Loucy (cell line): Measurements from ENCODE around the gene ZNF124.

Source experiments
- H2AFZ ChIP-seq: fragments of 200-600 bp; sonication (generic); 2 replicates; pipeline ENCODE4 v1.6.0; 2016; ENCODE audit warnings: antibody characterized with exemption, mild to moderate bottlenecking, low read length, moderate library complexity
- H3F3A ChIP-seq: fragments of 200-600 bp; 2 replicates; pipeline ENCODE4 v1.6.0; 2016; ENCODE audit warnings: antibody characterized with exemption, low read depth, mild to moderate bottlenecking
- H3K27me3 ChIP-seq: fragments of 200-600 bp; sonication (generic); 2 replicates; pipeline ENCODE4 v1.6.1; 2014; ENCODE audit warnings: low read length, mild to moderate bottlenecking; ENCODE audit not compliant: insufficient read depth, poor library complexity, severe bottlenecking
- H3K36me3 ChIP-seq: fragments of 200-600 bp; sonication (generic); 2 replicates; pipeline ENCODE4 v1.6.1; 2016; ENCODE audit warnings: low read length; ENCODE audit not compliant: insufficient read depth
- H3K4me1 ChIP-seq: fragments of 200-600 bp; sonication (generic); 2 replicates; pipeline ENCODE4 v1.5.1; 2014; ENCODE audit warnings: low read length, mild to moderate bottlenecking; ENCODE audit not compliant: insufficient read depth, poor library complexity, severe bottlenecking
- H3K4me2 ChIP-seq: fragments of 200-600 bp; sonication (generic); 2 replicates; pipeline ENCODE4 v1.6.0; 2014; ENCODE audit warnings: antibody characterized with exemption, low read length, low read depth, mild to moderate bottlenecking; ENCODE audit not compliant: poor library complexity, severe bottlenecking
- H3K4me3 ChIP-seq: fragments of 200-600 bp; sonication (generic); 2 replicates; pipeline ENCODE4 v1.5.1; 2014; ENCODE audit warnings: low read length, mild to moderate bottlenecking, mixed read lengths; ENCODE audit not compliant: poor library complexity, severe bottlenecking
- H3K79me2 ChIP-seq: fragments of 200-600 bp; sonication (generic); 2 replicates; pipeline ENCODE4 v1.6.1; 2014; ENCODE audit warnings: low read length; ENCODE audit not compliant: insufficient read depth
- H3K9ac ChIP-seq: fragments of 200-600 bp; sonication (generic); 2 replicates; pipeline ENCODE4 v1.6.0; 2014; ENCODE audit warnings: mild to moderate bottlenecking, low read depth, low read length, moderate library complexity; ENCODE audit not compliant: poor library complexity, severe bottlenecking
- H3K9me2 ChIP-seq: fragments of 200-600 bp; sonication (generic); replicated peaks from 2 replicates; pipeline ENCODE4 v1.6.1; 2016; ENCODE audit warnings: low read depth, low read length, mixed read lengths
- H3K9me3 ChIP-seq: fragments of 200-600 bp; sonication (generic); 2 replicates; pipeline ENCODE4 v1.6.1; 2014; ENCODE audit warnings: mild to moderate bottlenecking, antibody characterized with exemption, low read length, low read depth; ENCODE audit not compliant: insufficient read depth
- H4K20me1 ChIP-seq: fragments of 200-600 bp; sonication (generic); 2 replicates; pipeline ENCODE4 v1.6.0; 2014; ENCODE audit warnings: antibody characterized with exemption, low read length, mild to moderate bottlenecking; ENCODE audit not compliant: insufficient read depth, poor library complexity, severe bottlenecking
- CTCF ChIP-seq: fragments of 200-600 bp; sonication (generic); conservative IDR thresholded peaks from 2 replicates; pipeline ENCODE4 v1.5.1; 2014; ENCODE audit warnings: mild to moderate bottlenecking, antibody characterized with exemption, low read length
- EZH2phosphoT487 ChIP-seq: fragments of 200-600 bp; IDR thresholded peaks from 2 replicates; pipeline ENCODE4 v1.6.1; 2018; ENCODE audit warnings: antibody characterized with exemption, mild to moderate bottlenecking, moderate library complexity, borderline replicate concordance

The ZNF124 gene

DNA sequence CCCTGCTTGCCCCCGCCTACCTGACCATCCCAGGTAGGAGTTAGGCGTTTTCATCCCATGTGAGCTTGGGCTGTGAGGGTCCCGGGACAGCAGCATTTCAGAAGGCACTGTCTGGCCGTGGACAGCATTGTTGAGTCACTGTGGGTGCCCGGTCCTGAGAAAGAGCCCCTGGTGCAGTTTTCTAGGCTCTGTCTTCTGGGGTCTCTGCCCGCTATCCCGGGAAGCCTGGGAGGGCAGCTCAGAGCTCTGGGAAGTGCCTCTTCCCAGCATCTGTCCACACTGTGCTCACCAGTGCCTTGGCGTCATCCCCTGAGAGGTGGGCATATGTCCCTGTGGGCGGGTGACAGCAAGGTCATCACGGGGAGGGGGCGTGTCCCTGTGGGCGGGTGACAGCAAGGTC lies 56.3 kb downstream of the ZNF124 start:
- Histone ChIP-seq H3K9ac (no peak overlapping the region), H3K4me3 (no peak overlapping the region), H3K79me2 (no peaks in the 10 kb centered on the region), H3K4me2 (no peak overlapping the region), H3K4me1 (no peaks in the 10 kb centered on the region), H2AFZ (no peak overlapping the region), H3K9me3 (no peaks in the 10 kb centered on the region), H4K20me1 (no peaks in the 10 kb centered on the region), H3F3A (no peaks in the 10 kb centered on the region), H3K27me3 (no peaks in the 10 kb centered on the region), H3K36me3 (no peaks in the 10 kb centered on the region), H3K9me2 (no peaks in the 10 kb centered on the region)
- TF ChIP-seq CTCF (no peak), EZH2phosphoT487 (no peak)

GRCh38 chr1:247115141-247115510 lies 56.7 kb downstream of the ZNF124 start:
- no peaks in the 10 kb centered on the region for H3K36me3 ChIP-seq
- TF ChIP-seq EZH2phosphoT487 (no peak), CTCF (no peak)
- H3K4me3 ChIP-seq, result no peak overlapping the region
- H2AFZ ChIP-seq, result no peak overlapping the region
- no peaks in the 10 kb centered on the region for H3K79me2 ChIP-seq
- no peak overlapping the region for H3K4me2 ChIP-seq
- no peaks in the 10 kb centered on the region for H3K27me3 ChIP-seq
- H3F3A ChIP-seq, result no peaks in the 10 kb centered on the region
- no peaks in the 10 kb centered on the region for H3K9me2 ChIP-seq
- H3K9ac ChIP-seq, result no peak overlapping the region
- H4K20me1 ChIP-seq, result no peaks in the 10 kb centered on the region
- H3K9me3 ChIP-seq, result no peaks in the 10 kb centered on the region
- no peaks in the 10 kb centered on the region for H3K4me1 ChIP-seq

DNA sequence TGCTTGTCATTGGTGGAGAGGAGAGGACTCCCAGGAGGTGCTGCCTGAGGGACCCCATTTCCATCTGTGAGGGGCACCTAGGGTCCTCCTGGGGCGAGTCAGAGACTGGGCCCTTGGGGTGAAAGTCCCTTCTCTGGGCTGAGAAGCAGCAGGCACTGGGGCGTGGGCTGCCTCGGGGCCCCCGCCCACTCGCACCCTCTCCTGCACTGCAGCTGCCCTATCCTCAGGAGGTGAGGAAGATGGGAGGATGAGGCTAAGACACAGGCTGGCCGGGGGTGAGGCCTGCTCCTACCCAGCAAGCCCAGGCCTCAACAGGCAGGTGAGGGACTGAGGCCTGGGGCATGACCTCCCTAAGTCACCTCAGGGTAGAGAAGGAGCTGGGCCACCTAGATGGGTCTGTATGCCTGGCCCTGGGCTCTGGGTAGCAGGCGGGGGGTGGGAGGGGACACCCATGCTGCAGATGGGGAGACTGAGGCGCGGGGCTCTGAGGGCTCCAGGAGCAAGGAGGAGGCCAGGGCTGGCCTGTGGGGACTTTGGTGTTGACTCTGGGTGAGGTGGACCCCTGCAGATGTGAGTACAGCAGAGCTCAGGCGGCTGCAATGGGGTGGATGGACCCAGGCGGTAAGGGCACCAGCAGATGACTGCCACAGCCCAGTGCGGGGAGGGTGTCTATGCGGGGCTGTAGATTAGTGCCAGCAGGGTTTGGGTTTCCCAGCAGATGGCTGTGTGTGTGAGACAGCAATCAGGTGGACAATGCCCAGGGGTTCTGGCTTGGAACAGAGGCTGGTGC lies 57.3 kb downstream of the ZNF124 start:
- H3K4me1 ChIP-seq, result no peaks in the 10 kb centered on the region
- TF ChIP-seq EZH2phosphoT487 (no peak), CTCF (no peak)
- H3K4me2 ChIP-seq, result no peak overlapping the region
- no peaks in the 10 kb centered on the region for H3K9me2 ChIP-seq
- no peaks in the 10 kb centered on the region for H3K9me3 ChIP-seq
- H3K36me3 ChIP-seq, result no peaks in the 10 kb centered on the region
- no peaks in the 10 kb centered on the region for H3F3A ChIP-seq
- no peak overlapping the region for H3K4me3 ChIP-seq
- H3K9ac ChIP-seq, result no peak overlapping the region
- H2AFZ ChIP-seq, result no peak overlapping the region
- H4K20me1 ChIP-seq, result no peaks in the 10 kb centered on the region
- H3K79me2 ChIP-seq, result no peaks in the 10 kb centered on the region
- no peaks in the 10 kb centered on the region for H3K27me3 ChIP-seq
